Calu3 (cell line): ENCODE data around the gene EYS. TPM values are rescaled to one million over a fixed set of nuclear protein-coding genes. Genes with fewer than 3 reads are reported as not detected.

ENCODE experiments used
- BruUV-seq: library from RNA; stranded (reverse); fragments of 400-500 nt; replicated peaks from 2 replicates; lab custom pipeline; 2021; lab: Mats Ljungman, UMichigan
- CTCF ChIA-PET: fragments of 300-600 bp; sonication (Branson Sonifier 250); formaldehyde crosslinking; loops from one replicate; lab custom pipeline; 2022; ENCODE audit warnings: antibody characterized with exemption; lab: Charles Lee
- DNase-seq: peaks from one replicate; pipeline ENCODE4 v3.0.0; 2022
- H3K27ac Mint-ChIP-seq: one replicate; pipeline ENCODE4 v1.8.0; 2022; ENCODE audit warnings: mixed read lengths; ENCODE audit not compliant: unreplicated experiment
- H3K27me3 Mint-ChIP-seq: one replicate; pipeline ENCODE4 v1.8.0; 2022; ENCODE audit warnings: mixed read lengths; ENCODE audit not compliant: unreplicated experiment
- H3K36me3 Mint-ChIP-seq: one replicate; pipeline ENCODE4 v1.8.0; 2022; ENCODE audit warnings: mild to moderate bottlenecking, moderate library complexity, mixed read lengths; ENCODE audit not compliant: insufficient read depth, unreplicated experiment
- H3K4me1 Mint-ChIP-seq: one replicate; pipeline ENCODE4 v1.8.0; 2022; ENCODE audit warnings: mild to moderate bottlenecking, low read depth, mixed read lengths; ENCODE audit not compliant: unreplicated experiment
- H3K4me3 Mint-ChIP-seq: one replicate; pipeline ENCODE4 v1.8.0; 2022; ENCODE audit warnings: mild to moderate bottlenecking, low read depth, moderate library complexity, mixed read lengths; ENCODE audit not compliant: unreplicated experiment
- H3K9me3 Mint-ChIP-seq: one replicate; pipeline ENCODE4 v1.8.0; 2022; ENCODE audit warnings: low read depth, mixed read lengths; ENCODE audit not compliant: unreplicated experiment
- CTCF ChIP-seq: fragments of 200-600 bp; IDR thresholded peaks from one replicate; pipeline ENCODE4 v1.8.0; 2022; ENCODE audit warnings: antibody characterized with exemption; ENCODE audit not compliant: unreplicated experiment
- intact Hi-C: fragments of 100-400 bp; cut with micrococcal nuclease; formaldehyde crosslinking; loops from one replicate; pipeline ENCODE4 v1.10.0; 2022; ENCODE audit not compliant: unreplicated experiment
- total RNA-seq: library from RNA; stranded (reverse); gene quantifications from 2 replicates; pipeline ENCODE4 v1.2.3, GENCODE V29; 2022

The EYS gene
- total RNA-seq, 1 experiment from 2014 or later = not detected

GRCh38 chr6:64347411-64347810 is 1359.6 kb downstream of the EYS start:
- TF ChIP-seq CTCF = no peak
- CTCF ChIA-PET = no interaction called here
- H3K4me3 Mint-ChIP-seq = no peak overlapping the region
- peaks cover 7% of the 10 kb centered on the region for H3K9me3 Mint-ChIP-seq
- BruUV-seq = no TSS peak
- H3K36me3 Mint-ChIP-seq = no peaks in the 10 kb centered on the region
- H3K4me1 Mint-ChIP-seq = no peaks in the 10 kb centered on the region
- no peak overlapping the region for H3K27ac Mint-ChIP-seq
- no peaks in the 10 kb centered on the region for H3K27me3 Mint-ChIP-seq
- intact Hi-C loops = no loop called here
- DNase-seq = no peak

- Mint-ChIP-seq H3K27ac (no peak overlapping the region), H3K9me3 (peaks cover 7% of the 10 kb centered on the region)
Observed at GRCh38 chr6:64335195-64335594, 1371.8 kb downstream of the EYS start.

GRCh38 chr6:64334636-64335035 is 1372.4 kb downstream of the EYS start:
- TF ChIP-seq CTCF = no peak
- no peaks in the 10 kb centered on the region for H3K36me3 Mint-ChIP-seq
- no peaks in the 10 kb centered on the region for H3K4me1 Mint-ChIP-seq
- no peaks in the 10 kb centered on the region for H3K27me3 Mint-ChIP-seq
- no peak overlapping the region for H3K4me3 Mint-ChIP-seq
- intact Hi-C loops = loop anchor here (5.0 kb wide), 2 partner anchors 52 to 627 kb away; no protein-coding TSS in a partner anchor
- CTCF ChIA-PET = no interaction called here
- H3K27ac Mint-ChIP-seq = no peak overlapping the region
- BruUV-seq = no TSS peak
- DNase-seq = no peak
- peaks cover 7% of the 10 kb centered on the region for H3K9me3 Mint-ChIP-seq

More at GRCh38 chr6:64335195-64335594, 1371.8 kb downstream of the EYS start:
- no TSS peak for BruUV-seq
- intact Hi-C loops = no loop called here
- Mint-ChIP-seq H3K4me1 (no peaks in the 10 kb centered on the region), H3K27me3 (no peaks in the 10 kb centered on the region), H3K36me3 (no peaks in the 10 kb centered on the region), H3K4me3 (no peak overlapping the region)
- no peak for TF ChIP-seq CTCF
- CTCF ChIA-PET = no interaction called here
- no peak for DNase-seq

GRCh38 chr6:64330694-64331307 is 1376.2 kb downstream of the EYS start:
- H3K27ac Mint-ChIP-seq = no peak overlapping the region
- DNase-seq = peak; percentile 80
- no peaks in the 10 kb centered on the region for H3K4me1 Mint-ChIP-seq
- intact Hi-C loops = loop anchor here (1.0 to 5.0 kb wide), 4 partner anchors 48 to 624 kb away; no protein-coding TSS in a partner anchor
- H3K36me3 Mint-ChIP-seq = no peaks in the 10 kb centered on the region
- peak; percentile 52 for TF ChIP-seq CTCF
- CTCF ChIA-PET = interaction anchor here (0.9 to 2.2 kb wide), 4 partner anchors 50 to 407 kb away, joined by 3 to 31 read pairs (median 4); no protein-coding TSS in a partner anchor
- no peak overlapping the region for H3K4me3 Mint-ChIP-seq
- H3K27me3 Mint-ChIP-seq = no peaks in the 10 kb centered on the region
- peaks cover 3% of the 10 kb centered on the region for H3K9me3 Mint-ChIP-seq
- BruUV-seq = no TSS peak
